HUDEP-2 (cell line): Measurements from ENCODE around the gene MEDAG.
A peak's percentile ranks its signal among the peaks of the same experiment; 100 is the strongest.

Experiments
- DNase-seq, 76 experiments: peaks; one replicate each; lab custom pipeline; 2025; ENCODE audit not compliant: unreplicated experiment in 76 of 76; lab: John Stamatoyannopoulos, UW

The MEDAG gene

DNA sequence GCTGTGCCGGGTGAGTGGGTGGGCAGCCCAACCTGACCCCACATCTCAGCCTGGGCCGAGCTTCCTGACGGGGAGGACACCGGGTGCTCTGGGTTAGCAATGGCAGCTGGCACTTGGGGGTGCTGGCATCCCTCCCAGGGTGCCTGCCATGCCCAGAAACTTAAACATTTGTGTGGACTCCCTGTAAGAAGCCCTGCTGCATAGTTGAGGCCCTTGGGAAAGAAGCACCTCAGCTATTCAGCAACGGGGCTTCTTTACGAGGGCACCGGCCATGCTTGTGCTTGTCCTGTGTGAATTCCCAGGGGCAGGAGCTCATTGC is 33.8 kb upstream of the MEDAG start:
- no peak for DNase-seq

DNA sequence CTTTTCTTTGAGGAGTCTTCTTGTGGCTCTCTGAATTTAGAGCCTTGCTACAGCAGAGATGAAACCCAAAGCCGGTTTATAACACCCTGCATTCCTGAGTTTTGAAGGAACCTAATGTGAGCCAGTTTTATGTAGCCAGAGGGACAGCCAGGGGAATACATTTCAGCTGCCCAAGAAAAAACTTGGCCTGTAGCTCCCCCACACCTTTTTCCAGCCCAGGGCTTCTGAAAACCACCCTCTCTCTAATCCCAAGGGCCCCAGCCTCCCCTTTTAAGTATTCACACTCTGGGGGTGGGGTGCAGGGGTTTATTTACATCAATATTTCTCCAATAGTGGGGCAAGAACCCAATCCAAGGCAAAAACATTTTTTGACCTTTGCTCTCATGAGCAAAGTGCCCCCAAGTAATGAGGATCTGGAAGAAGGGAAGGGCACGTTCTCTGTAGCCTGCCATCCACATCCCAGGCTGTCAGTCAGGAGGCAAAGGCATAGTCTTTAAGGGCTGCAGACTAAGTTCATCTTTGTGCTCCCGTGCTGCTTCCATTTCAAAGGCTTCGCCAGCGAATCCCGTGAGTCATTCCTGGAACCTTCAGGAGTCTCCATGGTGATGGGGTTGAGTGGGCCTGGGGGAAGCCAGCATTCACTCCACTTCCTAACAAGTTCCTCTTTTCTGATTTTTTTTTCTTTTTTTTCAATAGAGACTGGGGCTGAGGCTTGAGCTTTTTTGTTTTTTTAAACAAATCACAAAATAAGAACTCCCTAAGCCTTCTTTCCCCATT is 33.2 kb upstream of the MEDAG start:
- no peak for DNase-seq

DNA sequence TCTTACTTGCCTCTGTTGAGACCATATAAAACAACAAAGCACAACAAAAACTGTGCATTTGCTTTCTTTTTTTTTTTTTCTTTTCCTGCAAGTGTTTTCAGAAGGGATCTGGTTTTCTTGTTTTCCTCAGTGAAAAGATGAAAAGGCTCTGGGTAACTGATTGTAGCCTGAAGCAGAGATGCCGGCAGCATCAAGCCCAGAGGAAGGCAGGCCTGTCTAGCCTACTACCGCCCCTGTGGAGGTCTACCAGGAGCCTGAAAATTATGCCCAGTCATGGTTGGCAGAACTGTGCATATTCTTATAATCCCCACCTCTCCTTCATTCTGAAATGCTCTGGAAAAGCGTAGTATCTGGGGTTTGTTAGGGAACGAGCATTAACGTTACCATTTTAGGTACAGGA is 32.6 kb upstream of the MEDAG start:
- DNase-seq = no peak

DNA sequence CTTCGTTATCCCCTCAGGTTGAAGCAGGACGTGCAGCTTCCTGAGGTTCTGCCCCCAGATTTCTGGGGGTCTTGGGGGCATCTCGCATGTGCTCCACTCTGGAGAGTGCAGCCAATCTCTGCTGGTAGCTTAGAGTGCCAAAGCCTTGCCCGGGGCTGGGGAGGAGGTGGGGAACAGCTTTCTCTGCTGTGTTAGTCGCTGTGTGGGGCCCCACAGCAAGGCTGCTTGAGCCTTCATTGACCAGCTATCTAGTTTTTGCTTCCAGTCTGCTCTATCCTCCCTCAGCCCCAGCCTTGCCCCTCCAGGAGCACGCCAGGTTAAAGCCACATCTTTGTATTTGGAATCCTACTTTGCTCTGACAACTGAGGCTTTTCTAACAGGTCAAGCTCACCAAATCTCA is 32.0 kb upstream of the MEDAG start:
- no peak for DNase-seq

DNA sequence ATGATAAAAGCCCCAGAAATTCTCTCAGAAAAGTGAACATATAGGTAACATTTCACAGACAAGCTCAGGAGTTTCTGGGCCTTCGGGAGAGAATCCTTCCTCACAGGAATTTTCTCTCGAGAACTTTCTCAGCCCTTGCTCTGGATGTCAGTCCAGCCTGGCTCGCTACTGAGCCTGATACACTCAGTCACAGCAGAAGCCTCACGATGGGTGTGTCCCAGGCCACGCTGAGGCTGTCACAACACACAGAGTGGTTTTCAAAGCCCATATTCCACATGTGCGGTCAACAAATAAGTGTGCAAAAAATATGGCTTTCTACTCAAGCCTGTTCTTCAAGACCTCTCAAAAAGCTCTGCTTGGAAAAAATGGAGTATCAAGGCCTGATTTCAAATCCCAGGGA is 31.5 kb upstream of the MEDAG start:
- DNase-seq = no peak

DNA sequence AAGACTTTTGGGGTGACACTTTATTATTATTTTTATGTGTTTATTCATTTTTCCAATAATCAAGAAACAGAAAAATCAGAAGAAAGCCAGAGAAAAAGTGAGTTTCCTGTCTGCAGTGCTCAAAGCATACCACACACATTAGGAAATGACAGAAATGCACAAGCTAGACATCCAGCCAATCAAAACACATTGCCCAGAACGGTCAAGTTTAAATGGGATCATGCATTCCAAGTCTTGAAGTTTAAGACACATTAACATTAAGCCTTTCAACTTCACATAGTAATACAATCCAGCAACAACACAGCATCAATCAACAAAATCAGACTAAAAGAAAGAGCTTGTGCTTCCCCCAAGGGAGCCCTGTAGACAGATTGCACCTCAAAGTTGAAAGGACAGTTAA is 28.7 kb upstream of the MEDAG start:
- no peak for DNase-seq

DNA sequence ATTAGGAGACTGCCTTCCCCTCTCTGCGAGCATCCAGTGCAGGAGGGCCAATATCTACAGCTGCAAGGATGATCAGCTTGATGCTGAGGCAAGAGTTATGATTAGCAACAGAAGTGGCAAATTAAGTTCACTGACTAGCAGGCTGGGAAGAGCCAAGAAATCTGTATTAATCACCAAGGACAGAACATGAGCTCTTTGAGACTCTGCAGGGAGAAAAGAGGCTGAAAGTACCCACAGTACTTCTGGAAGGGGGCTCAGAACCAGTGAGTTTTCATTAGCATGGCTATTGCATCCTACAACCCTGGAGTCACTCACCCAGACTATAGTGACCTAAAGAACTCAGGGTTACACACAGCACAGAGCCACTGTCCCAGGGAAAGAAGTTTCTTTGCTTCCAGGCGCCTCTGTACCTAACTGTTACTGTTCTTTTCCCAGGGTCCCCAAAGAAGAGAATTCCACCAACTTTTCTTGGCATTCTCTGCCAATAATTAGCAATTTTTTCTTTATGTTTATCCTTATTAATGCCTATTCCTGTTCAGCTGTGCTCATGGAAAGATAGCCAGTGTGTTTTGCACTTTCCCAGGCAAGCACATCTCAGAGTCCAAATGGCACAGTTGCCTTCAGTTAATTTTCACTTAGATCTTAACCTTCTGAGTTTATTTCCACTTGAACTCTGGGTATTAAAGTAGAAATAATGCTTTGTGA is 25.8 kb upstream of the MEDAG start:
- DNase-seq = no peak

DNA sequence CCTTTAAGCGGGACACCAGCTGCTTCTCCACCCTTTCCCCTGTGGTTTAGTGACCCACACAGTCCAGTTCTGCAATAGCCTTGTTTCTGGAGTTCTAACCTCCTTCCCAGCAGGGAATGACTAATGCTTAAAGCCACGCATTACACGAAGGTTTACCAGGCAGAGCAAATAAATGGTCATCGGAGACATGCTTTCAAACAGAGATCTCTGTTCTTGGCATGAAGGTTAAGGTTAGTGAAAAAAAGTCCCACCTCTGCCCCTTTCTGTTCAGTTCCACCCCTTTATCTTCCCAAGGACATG is 25.3 kb upstream of the MEDAG start:
- no peak for DNase-seq

DNA sequence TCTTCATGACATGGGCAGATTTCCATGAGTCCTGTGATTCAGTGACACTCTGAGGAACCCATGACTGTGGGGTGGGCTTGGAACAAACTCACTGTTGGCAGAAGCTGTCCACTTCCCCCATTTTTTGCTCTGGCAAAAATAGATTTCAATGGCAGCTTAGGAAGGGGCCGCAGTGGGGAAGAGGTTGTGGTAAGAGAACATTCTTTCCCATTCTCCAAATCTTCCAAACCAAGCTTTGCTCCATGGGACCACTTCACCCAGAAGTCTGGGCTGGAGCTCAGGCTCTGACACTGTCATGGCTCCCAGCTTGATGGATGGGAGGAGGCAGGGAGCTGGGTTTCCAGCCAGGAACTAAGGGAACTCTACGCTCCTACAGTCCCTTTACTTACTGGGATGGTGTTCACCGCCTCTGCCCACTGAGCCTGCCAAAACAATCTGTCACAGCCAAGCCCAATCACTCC is 24.9 kb upstream of the MEDAG start:
- DNase-seq = no peak

DNA sequence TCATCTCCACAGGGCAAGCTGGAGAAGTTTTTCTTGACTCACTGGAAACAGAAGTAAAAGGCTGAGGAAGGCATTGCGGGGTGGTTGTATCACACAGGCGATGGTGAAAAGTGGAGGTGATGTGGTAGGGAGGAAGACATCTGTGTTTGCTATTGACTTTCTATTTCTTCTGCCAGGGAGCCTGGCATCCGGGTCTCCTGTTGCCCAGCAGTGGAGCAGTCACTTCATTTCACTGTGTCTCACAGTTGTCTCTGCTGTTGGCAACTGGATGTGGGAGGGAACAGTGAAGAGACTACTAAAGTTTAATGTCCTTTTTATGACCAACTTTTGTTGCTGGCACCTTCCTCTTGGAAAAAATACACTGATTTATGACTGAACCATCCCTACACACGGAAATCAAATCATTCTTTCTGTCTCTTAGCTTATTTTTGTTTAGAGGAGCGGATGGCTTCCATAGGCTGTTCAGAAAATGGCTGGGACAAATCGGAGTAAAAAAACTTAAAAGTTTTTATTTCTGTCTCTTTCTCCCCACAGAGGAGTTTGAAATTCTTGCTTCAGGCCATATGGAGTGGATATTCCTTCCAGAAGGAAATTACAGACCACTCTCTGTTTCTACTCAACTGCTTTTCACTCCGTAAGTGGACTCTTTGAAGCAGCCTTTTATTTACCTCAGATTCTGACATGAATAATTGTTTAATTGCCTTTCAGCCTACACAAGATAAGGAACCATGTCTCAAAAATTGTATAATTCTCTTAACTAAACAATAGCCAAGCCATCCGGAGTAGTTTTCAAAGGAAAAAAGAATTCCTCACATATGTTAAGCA is 23.8 kb upstream of the MEDAG start:
- no peak for DNase-seq

DNA sequence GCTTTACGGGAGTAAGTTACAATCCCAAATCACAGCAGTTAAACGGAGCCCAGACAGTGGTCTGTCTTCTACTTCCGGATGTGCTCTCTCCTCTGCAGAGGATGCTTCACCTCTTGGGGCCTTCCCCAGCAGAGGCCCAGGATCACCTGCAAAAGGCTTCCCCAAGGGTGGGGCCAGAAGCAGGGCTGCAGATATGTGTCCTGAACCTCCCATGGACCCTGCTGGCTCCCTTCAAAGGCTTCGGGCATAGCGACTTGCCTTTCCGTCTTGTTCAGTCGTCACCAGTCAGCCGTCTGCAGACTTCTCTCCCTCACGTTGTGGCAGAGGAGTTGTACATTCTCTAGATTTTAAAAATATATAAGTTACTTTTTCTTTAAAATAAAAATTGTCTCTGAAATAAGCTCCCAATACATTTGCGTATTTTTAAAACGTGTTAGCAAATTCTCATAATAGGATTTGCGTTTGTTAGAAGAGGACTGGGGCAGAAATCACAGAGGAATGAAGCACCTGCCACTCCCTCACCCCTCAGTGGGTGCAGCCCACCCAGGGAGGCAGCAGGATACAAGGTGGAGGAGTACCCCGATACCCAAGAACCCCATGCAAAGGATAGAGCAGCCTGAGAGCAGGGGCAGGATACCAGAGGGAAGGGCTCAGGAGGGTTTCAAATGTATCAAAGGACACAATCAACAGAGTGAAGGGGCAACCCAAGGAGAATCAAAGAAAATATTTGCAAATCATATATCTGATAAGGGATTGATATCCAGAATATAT is 22.9 kb upstream of the MEDAG start:
- DNase-seq = no peak

DNA sequence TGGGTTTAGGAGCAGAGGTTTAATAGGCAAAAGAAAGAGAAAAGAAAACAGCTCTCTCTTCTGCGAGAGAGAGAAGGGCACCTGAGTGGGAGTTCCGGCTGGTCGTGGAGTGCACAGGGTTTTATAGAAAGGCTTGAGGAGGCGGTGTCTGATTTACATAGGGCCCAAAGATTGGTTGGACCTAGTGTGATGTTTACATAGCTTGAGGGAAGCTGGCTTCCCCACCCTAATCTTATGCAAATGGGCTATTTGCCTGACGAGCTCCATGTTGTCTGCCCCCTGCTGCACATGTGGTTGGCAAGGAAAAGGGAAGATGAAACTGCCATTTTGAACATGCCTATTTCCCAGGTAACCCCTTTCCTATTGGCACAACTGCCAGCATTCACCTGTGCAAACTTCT is 21.5 kb upstream of the MEDAG start:
- no peak for DNase-seq

DNA sequence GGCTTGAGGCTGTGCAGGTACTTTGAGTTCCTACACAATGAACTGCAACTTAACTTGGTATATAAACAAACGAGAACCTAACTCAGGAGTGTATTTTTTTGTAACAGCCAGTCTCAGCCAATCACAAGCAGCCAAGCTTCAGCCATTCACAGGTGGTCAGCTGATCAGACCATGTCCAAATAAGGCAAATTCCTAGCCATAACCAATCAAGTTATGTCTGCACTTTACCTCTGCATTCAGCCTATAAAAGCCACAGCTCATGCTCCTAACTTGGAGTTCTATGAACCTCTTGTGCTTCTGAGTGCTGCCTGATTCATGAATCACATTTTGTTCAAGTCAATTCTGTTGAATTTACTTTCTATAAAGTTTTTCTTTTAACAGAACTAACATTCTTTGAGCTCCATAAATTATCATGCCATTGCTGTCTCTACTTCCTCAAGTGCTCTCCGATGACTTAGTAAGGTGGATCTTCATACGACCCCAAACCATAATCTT is 16.8 kb upstream of the MEDAG start:
- DNase-seq = no peak

DNA sequence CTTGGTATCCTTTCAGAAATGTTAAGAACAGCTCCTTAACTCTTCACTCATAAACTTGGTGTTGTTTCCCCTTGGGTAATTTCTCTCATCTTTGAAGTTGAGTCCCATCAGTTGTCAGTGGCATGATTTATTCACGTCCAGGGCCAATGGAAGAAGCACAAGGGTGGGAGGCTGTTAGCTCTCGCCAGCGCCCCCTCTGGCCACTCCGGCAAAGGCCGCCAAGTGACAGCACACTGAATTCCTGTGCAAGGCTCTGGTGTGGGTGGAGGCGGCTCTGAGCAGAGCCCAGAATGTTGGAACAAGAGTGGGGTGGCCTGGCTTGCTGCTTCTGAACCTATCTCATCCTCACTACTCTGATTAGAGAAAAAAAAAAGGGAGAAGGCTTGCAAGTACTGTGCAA is 13.1 kb upstream of the MEDAG start:
- peak in 24 of 76 experiments; percentile 2 to 42 (median 7) for DNase-seq

DNA sequence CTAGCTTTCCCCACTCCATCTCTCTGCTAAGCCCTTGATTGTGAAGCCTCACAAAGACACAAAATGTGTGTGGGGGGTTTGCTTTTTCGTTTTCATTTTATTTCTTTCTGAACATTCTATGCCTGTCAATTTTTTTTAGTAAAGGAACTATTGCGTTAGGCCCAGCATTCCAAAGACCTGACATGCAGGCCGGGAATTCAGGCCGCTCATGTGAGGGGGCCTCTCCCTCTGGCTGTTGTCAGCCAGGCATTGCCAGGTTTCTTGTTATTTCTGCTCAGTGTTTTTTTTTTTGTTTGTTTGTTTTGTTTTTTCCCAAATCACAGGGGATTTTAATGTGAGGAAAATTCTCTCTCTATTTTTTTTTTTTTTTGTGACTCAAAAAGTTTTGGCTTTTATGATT is 10.3 kb upstream of the MEDAG start:
- DNase-seq = no peak

DNA sequence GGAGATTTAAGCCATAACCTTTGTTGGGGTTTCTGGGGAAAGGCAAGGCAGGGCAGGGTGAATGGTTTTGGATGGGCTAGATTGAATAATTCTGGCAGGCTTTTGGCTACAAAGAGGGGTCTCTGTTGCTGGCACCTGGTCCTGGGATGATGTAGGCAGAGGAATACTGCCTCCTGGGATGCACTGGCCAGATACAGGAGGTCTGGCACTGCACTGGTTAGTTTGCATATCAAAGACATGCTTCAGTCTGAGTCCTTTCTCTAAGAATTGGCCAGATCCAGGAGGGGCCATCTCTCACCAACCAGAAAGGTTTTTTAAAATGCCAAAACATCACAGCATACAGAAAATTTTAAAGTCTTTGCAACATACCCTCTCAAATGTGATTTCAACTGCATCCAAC is 8.0 kb upstream of the MEDAG start:
- no peak for DNase-seq

DNA sequence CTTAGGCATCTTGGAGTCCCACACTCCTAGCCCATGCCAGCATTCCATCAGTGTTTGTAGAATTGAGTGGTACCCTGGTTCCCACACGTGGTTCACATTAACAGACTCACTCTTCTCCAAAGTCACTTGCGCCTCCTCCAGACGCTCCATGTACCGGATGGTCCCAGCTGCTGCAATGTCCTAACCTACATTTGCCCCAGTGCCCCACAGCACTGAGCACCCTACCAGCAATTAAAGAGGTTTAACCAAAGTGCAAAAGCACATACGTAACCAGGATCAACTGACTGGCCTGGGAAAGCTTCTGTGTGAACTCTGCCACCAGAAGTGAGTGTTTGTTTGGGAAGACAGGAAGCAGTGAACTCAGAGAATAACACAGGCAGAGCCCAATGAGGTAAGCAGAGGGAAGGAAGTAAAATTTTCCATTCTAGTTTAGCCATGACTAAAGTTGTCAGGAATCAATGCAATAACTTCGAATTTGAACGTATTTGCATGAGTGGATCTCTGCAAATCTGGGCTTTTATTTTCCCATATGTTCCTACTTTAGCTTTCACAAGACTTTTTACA is 7.3 kb upstream of the MEDAG start:
- no peak for DNase-seq

DNA sequence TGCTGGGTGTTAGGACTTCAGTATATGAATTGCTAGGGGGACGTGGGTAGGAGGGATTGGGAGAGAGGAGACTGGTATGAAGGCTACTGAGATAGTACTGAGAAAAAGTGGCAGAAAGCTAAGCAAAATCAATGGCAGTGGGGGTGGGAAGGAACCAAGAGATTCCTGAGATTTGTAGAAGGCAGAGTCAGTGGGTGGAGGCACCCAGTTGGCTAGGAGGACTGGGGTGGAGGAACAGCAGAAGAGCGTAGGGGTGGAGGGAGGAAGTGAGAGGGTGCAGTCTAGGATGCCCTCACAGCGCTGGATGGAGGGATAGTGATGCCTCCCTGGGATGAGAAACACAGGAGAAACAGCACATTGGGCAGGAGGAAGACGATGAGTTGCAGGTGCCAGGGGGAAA is 5.6 kb upstream of the MEDAG start:
- no peak for DNase-seq

DNA sequence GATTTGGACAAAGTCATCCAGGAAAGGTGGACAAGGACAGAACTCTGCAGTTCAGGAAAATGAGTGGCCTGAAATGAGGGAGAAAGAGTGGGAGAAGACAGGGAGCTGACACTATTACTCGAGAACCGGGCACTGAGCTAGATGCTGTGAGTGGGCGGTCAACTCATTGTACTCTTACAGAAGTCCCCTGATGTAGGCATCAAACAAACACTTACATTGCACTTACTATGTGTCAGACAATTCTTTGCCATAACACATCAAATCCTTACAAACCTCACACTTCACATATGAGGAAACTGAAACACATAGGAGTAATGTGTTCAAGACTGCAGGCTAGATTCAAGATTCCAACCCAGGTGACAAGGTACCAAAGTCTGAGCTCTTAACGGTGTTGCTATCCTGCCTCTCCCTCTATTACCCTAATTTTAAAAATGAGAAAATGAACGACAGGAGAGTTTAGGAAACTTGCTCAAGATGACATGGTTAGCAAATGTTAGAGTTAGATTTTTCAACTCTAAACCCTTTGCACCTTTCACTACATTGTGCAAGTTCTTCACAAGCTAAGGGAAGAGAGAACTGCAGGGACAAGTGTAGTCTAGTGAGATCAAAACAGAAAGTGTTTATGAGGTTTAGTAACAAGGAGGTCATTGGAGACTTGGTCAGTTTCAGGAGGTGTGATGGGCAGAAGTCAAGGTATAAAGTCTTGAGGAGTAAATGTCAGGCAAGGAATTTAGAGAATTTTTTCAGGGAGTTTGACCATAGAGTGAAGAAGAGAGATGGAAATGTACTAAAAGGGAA is 4.9 kb upstream of the MEDAG start:
- no peak for DNase-seq

DNA sequence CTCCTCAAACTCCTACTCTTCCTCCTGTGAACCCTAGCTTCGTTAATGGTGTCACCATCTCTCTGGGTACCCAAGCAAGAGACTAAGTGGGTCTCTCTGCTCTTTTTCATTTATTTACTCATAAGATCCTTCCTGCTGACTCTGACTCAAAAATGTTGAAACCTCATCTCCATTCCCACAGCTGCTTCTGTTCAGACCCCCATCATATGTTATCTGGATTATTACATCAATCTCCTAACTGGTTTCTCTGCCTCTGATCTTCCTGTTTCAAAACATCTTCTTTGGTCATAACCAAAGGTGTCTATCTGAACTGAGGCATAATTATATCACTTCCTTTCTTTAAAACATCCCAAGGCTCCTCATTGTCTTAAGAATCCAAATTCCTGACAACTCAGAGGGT is 2.0 kb upstream of the MEDAG start:
- DNase-seq = no peak
